Calu3 (cell line): Measurements from ENCODE around the gene MALRD1. TPM values are rescaled to one million over a fixed set of nuclear protein-coding genes. Genes with fewer than 3 reads are reported as not detected.

Experiments
- BruUV-seq: library from RNA; stranded (reverse); fragments of 400-500 nt; replicated peaks from 2 replicates; lab custom pipeline; 2021; lab: Mats Ljungman, UMichigan
- CTCF ChIA-PET: fragments of 300-600 bp; sonication (Branson Sonifier 250); formaldehyde crosslinking; loops from one replicate; lab custom pipeline; 2022; ENCODE audit warnings: antibody characterized with exemption; lab: Charles Lee
- DNase-seq: peaks from one replicate; pipeline ENCODE4 v3.0.0; 2022
- H3K27ac Mint-ChIP-seq: one replicate; pipeline ENCODE4 v1.8.0; 2022; ENCODE audit warnings: mixed read lengths; ENCODE audit not compliant: unreplicated experiment
- H3K27me3 Mint-ChIP-seq: one replicate; pipeline ENCODE4 v1.8.0; 2022; ENCODE audit warnings: mixed read lengths; ENCODE audit not compliant: unreplicated experiment
- H3K36me3 Mint-ChIP-seq: one replicate; pipeline ENCODE4 v1.8.0; 2022; ENCODE audit warnings: mild to moderate bottlenecking, moderate library complexity, mixed read lengths; ENCODE audit not compliant: insufficient read depth, unreplicated experiment
- H3K4me1 Mint-ChIP-seq: one replicate; pipeline ENCODE4 v1.8.0; 2022; ENCODE audit warnings: mild to moderate bottlenecking, low read depth, mixed read lengths; ENCODE audit not compliant: unreplicated experiment
- H3K4me3 Mint-ChIP-seq: one replicate; pipeline ENCODE4 v1.8.0; 2022; ENCODE audit warnings: mild to moderate bottlenecking, low read depth, moderate library complexity, mixed read lengths; ENCODE audit not compliant: unreplicated experiment
- H3K9me3 Mint-ChIP-seq: one replicate; pipeline ENCODE4 v1.8.0; 2022; ENCODE audit warnings: low read depth, mixed read lengths; ENCODE audit not compliant: unreplicated experiment
- CTCF ChIP-seq: fragments of 200-600 bp; IDR thresholded peaks from one replicate; pipeline ENCODE4 v1.8.0; 2022; ENCODE audit warnings: antibody characterized with exemption; ENCODE audit not compliant: unreplicated experiment
- intact Hi-C: fragments of 100-400 bp; cut with micrococcal nuclease; formaldehyde crosslinking; loops from one replicate; pipeline ENCODE4 v1.10.0; 2022; ENCODE audit not compliant: unreplicated experiment
- total RNA-seq: library from RNA; stranded (reverse); gene quantifications from 2 replicates; pipeline ENCODE4 v1.2.3, GENCODE V29; 2022

MALRD1 gene
- total RNA-seq, 1 experiment from 2014 or later = not detected

DNA sequence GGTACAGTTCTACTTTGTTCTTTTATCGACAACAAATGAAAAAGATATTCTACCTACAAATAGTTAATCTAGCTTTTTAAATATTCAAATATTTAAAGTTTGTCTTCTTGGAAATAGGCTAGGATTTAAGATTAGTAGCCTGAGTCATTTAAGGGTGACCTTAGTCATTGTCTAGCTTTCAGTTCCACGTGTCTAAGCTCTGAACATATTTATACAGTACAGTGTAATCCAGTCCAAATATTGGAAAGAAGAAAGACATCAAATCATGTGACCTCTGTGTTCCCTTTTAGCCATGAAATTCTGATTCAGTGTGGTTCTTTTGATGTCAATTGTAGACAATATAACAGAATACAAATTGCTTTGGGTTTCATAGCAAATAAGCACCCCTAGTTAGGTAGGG, 121.1 kb downstream of the MALRD1 start:
- TF ChIP-seq CTCF = no peak
- Mint-ChIP-seq H3K4me3 (no peak overlapping the region), H3K9me3 (peaks cover 7% of the 10 kb centered on the region), H3K27ac (no peak overlapping the region), H3K27me3 (no peaks in the 10 kb centered on the region), H3K4me1 (no peaks in the 10 kb centered on the region), H3K36me3 (no peaks in the 10 kb centered on the region)
- no TSS peak for BruUV-seq
- intact Hi-C loops = no loop called here
- CTCF ChIA-PET = no interaction called here
- no peak for DNase-seq

- Mint-ChIP-seq H3K36me3 (no peaks in the 10 kb centered on the region), H3K4me1 (no peaks in the 10 kb centered on the region), H3K4me3 (no peak overlapping the region), H3K27ac (no peak overlapping the region), H3K9me3 (peaks cover 7% of the 10 kb centered on the region), H3K27me3 (no peaks in the 10 kb centered on the region)
- no peak for TF ChIP-seq CTCF
- no peak for DNase-seq
- CTCF ChIA-PET = no interaction called here
- intact Hi-C loops = no loop called here
- no TSS peak for BruUV-seq
Measured at GRCh38 chr10:19178675-19179074, 130.1 kb downstream of the MALRD1 start.

DNA sequence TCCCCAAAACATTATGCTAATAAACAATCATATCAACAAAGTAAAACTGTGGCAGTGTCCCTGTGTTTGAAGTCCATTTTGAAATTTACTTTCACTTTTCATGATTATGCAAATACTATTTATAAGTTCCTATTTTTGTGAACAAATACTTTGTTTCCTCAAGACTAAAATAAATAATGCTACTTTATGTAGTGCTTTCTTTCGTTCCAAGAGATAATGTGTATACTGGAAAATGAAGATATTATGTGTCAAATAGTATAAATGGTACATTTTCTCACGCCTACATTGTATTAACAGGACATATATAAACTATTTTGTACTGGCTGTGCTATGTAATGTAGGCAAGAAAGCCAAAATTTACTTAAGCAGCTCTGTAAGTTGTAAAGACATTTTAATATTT, 136.3 kb downstream of the MALRD1 start:
- no peak for TF ChIP-seq CTCF
- no peaks in the 10 kb centered on the region for H3K27me3 Mint-ChIP-seq
- H3K4me1 Mint-ChIP-seq = no peaks in the 10 kb centered on the region
- H3K27ac Mint-ChIP-seq = no peak overlapping the region
- CTCF ChIA-PET = no interaction called here
- no peak overlapping the region for H3K4me3 Mint-ChIP-seq
- peaks cover 12% of the 10 kb centered on the region for H3K9me3 Mint-ChIP-seq
- no peaks in the 10 kb centered on the region for H3K36me3 Mint-ChIP-seq
- no TSS peak for BruUV-seq
- DNase-seq = no peak
- intact Hi-C loops = no loop called here

DNA sequence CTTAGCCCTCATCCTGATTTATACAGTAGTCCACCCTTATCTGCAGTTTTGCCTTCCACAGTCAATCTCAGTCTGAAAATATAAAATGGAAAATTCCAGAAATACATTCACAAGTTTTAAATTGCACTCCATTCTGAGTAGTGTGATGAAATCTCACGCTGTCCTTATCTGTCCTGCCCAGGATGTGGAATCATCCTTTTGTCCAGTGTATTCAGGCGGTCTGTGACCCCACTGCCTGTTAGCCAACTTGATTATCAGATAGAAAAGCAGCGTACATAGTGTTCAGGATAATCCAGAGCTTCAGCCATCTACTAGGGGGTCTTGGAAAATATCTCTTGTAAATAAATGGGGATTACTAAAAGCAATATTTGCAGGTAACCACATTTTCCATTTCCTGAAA, 146.3 kb downstream of the MALRD1 start:
- CTCF ChIA-PET = no interaction called here

More for the DNA sequence above, 146.3 kb downstream of the MALRD1 start:
- Mint-ChIP-seq H3K27ac (no peak overlapping the region), H3K36me3 (no peaks in the 10 kb centered on the region), H3K4me1 (no peaks in the 10 kb centered on the region), H3K9me3 (no peaks in the 10 kb centered on the region), H3K27me3 (no peaks in the 10 kb centered on the region), H3K4me3 (no peak overlapping the region)
- TF ChIP-seq CTCF = no peak
- no TSS peak for BruUV-seq
- DNase-seq = no peak
- intact Hi-C loops = no loop called here
